PFSK-1 (cell line): ENCODE results near the gene NEDD4L.

Experiments used
- FOXP2 ChIP-seq: optimal IDR thresholded peaks from 2 replicates; pipeline ENCODE3; 2011; ENCODE audit warnings: borderline replicate concordance, control low read depth, inconsistent platforms; ENCODE audit not compliant: insufficient read depth; ENCODE audit errors: extremely low read length, extremely low read depth
- POLR2AphosphoS5 ChIP-seq: IDR thresholded peaks from 2 replicates; pipeline ENCODE4 v1.6.1; 2012; ENCODE audit warnings: low read depth, mild to moderate bottlenecking, control low read depth, low read length, moderate library complexity
- REST ChIP-seq, 2 experiments: IDR thresholded peaks; 2 replicates each; pipeline versions ENCODE4 v1.6.1 to v1.8.0; 2011 to 2012; ENCODE audit warnings: low read depth in 2 of 2, low read length in 2 of 2, control low read depth in 1 of 2, inconsistent platforms in 1 of 2, mild to moderate bottlenecking in 1 of 2, moderate library complexity in 1 of 2; ENCODE audit not compliant: insufficient read depth in 1 of 2
- SIN3A ChIP-seq: IDR thresholded peaks from 2 replicates; pipeline ENCODE4 v1.6.1; 2012; ENCODE audit warnings: mild to moderate bottlenecking, low read length, moderate library complexity, borderline replicate concordance; ENCODE audit not compliant: insufficient read depth
- TAF1 ChIP-seq: IDR thresholded peaks from 2 replicates; pipeline ENCODE4 v1.6.1; 2012; ENCODE audit warnings: low read length, control low read depth, borderline replicate concordance; ENCODE audit not compliant: insufficient read depth

NEDD4L gene

GRCh38 chr18:58093311-58093803 lies 49.3 kb downstream of the NEDD4L start:
- TF ChIP-seq TAF1 (no peak), POLR2AphosphoS5 (no peak), SIN3A (no peak), REST (IDR thresholded peaks at IDR 0.05; ENCODE audit: insufficient read depth in 1 of 2, low read depth in 2 of 2, low read length in 2 of 2) (no peak), FOXP2 (no peak)

- TF ChIP-seq TAF1, result no peak
- no peak for TF ChIP-seq POLR2AphosphoS5
- no peak for TF ChIP-seq SIN3A
- no peak for TF ChIP-seq REST (IDR thresholded peaks at IDR 0.05; ENCODE audit: insufficient read depth in 1 of 2, low read depth in 2 of 2, low read length in 2 of 2)
- TF ChIP-seq FOXP2, result no peak
Observed at GRCh38 chr18:58095222-58095621, 51.2 kb downstream of the NEDD4L start.

GRCh38 chr18:58095655-58096054 lies 51.6 kb downstream of the NEDD4L start:
- TF ChIP-seq TAF1 (no peak), REST (IDR thresholded peaks at IDR 0.05; ENCODE audit: insufficient read depth in 1 of 2, low read depth in 2 of 2, low read length in 2 of 2) (no peak), FOXP2 (no peak), SIN3A (no peak), POLR2AphosphoS5 (no peak)

GRCh38 chr18:58096658-58097057 lies 52.6 kb downstream of the NEDD4L start:
- TF ChIP-seq POLR2AphosphoS5 (no peak), REST (IDR thresholded peaks at IDR 0.05; ENCODE audit: insufficient read depth in 1 of 2, low read depth in 2 of 2, low read length in 2 of 2) (no peak), SIN3A (no peak), FOXP2 (no peak)
